HepG2 (cell line): ENCODE results near the gene ZNF528. TPM values are rescaled to one million over a fixed set of nuclear protein-coding genes. Genes with fewer than 3 reads are reported as not detected.

Experiments used
- EZH2 ChIP-seq: conservative IDR thresholded peaks from 2 replicates; pipeline ENCODE4 v1.6.1; 2012; ENCODE audit warnings: mild to moderate bottlenecking, low read depth, low read length, moderate library complexity
- HNRNPL ChIP-seq: fragments of 200-400 bp; formaldehyde crosslinking; IDR thresholded peaks from 2 replicates; pipeline ENCODE4 v1.6.1; 2017; ENCODE audit warnings: mild to moderate bottlenecking, low read depth, low read length
- MTERF4 ChIP-seq: sonication (generic); formaldehyde crosslinking; IDR thresholded peaks from 2 replicates; pipeline ENCODE4 v1.8.0; 2023; ENCODE audit warnings: mild to moderate bottlenecking, missing genetic modification reagents
- TOE1 ChIP-seq: sonication (generic); formaldehyde crosslinking; IDR thresholded peaks from 2 replicates; pipeline ENCODE4 v1.4.0; 2020; ENCODE audit warnings: mild to moderate bottlenecking, missing genetic modification reagents
- U2AF2 ChIP-seq: fragments of 200-400 bp; formaldehyde crosslinking; IDR thresholded peaks from 2 replicates; pipeline ENCODE4 v1.6.1; 2017; ENCODE audit warnings: low read depth, mild to moderate bottlenecking, low read length
- ZNF33B ChIP-seq: sonication (generic); formaldehyde crosslinking; IDR thresholded peaks from 2 replicates; pipeline ENCODE4 v1.5.1; 2020; ENCODE audit warnings: mild to moderate bottlenecking, missing genetic modification reagents
- ZNF513 ChIP-seq: sonication (generic); formaldehyde crosslinking; conservative IDR thresholded peaks from 2 replicates; pipeline ENCODE4 v1.5.0; 2020; ENCODE audit warnings: missing genetic modification reagents
- polyA plus RNA-seq, 8 experiments: library from polyadenylated mRNA; depleted of rRNA in 3 of 8; stranded (reverse) in 7 of 8; unstranded in 1 of 8; fragments of >200 nt; fragmentation: Illumina TruSeq in 4 of 8; extraction: Trizol in 4 of 8; gene quantifications; 2 replicates each; pipeline versions ENCODE4 v1.2.1 to v1.2.3, GENCODE V29; 2011 to 2016; ENCODE audit warnings: low read depth in 4 of 8, missing spikeins in 1 of 8, mixed read lengths in 1 of 8; ENCODE audit not compliant: insufficient read depth in 1 of 8
- total RNA-seq, 5 experiments: library from RNA; depleted of rRNA; stranded (reverse); fragments of >200 nt; fragmentation: Illumina TruSeq; extraction: Trizol; gene quantifications; 2 replicates each; pipeline ENCODE4 v1.2.3, GENCODE V29; 2016; ENCODE audit warnings: low read depth in 1 of 5
- TF ChIP-seq, protein P1 (sequence below): sonication (generic); formaldehyde crosslinking; IDR thresholded peaks from 2 replicates; pipeline ENCODE4 v1.5.0; 2020; ENCODE audit warnings: missing genetic modification reagents
- TF ChIP-seq, protein P2 (sequence below): sonication (generic); formaldehyde crosslinking; IDR thresholded peaks from 2 replicates; pipeline ENCODE4 v1.5.0; 2020; ENCODE audit warnings: mild to moderate bottlenecking, missing genetic modification reagents

ZNF528 gene
- total and polyA plus RNA-seq, 2 of the 13 experiments (the other 11 are each of a cell fraction or from before 2014, with no cell fraction given) = 4.1 to 10.0 TPM

DNA sequence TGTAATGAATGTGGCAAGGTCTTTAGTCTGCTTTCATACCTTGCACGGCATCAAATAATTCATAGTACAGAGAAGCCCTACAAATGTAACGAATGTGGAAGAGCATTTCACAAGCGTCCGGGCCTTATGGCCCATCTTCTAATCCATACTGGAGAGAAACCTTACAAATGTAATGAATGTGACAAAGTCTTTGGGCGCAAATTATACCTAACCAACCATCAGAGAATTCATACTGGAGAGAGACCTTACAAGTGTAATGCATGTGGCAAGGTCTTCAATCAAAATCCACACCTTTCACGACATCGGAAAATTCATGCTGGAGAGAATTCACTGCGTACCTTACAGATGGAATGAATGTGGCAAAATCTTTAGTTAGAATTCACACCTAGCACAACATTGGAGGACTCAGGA is 31.2 kb upstream of the ZNF528 start (continued):
- TF ChIP-seq ZNF513 (no peak), MTERF4 (CRISPR knock-in tag) (no peak), HNRNPL (no peak), U2AF2 (no peak), EZH2 (no peak), TOE1 (no peak), ZNF33B (CRISPR knock-in tag) (no peak)
- TF ChIP-seq, protein P1, sequence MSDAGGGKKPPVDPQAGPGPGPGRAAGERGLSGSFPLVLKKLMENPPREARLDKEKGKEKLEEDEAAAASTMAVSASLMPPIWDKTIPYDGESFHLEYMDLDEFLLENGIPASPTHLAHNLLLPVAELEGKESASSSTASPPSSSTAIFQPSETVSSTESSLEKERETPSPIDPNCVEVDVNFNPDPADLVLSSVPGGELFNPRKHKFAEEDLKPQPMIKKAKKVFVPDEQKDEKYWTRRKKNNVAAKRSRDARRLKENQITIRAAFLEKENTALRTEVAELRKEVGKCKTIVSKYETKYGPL (CRISPR knock-in tag) = no peak
- TF ChIP-seq, protein P2, sequence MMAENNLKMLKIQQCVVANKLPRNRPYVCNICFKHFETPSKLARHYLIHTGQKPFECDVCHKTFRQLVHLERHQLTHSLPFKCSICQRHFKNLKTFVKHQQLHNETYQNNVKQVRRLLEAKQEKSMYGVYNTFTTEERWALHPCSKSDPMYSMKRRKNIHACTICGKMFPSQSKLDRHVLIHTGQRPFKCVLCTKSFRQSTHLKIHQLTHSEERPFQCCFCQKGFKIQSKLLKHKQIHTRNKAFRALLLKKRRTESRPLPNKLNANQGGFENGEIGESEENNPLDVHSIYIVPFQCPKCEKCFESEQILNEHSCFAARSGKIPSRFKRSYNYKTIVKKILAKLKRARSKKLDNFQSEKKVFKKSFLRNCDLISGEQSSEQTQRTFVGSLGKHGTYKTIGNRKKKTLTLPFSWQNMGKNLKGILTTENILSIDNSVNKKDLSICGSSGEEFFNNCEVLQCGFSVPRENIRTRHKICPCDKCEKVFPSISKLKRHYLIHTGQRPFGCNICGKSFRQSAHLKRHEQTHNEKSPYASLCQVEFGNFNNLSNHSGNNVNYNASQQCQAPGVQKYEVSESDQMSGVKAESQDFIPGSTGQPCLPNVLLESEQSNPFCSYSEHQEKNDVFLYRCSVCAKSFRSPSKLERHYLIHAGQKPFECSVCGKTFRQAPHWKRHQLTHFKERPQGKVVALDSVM (CRISPR knock-in tag) = no peak
